Mesothelial cell of epicardium (in vitro differentiated cells): Measurements from ENCODE around the gene SLC25A12. TPM values are rescaled to one million over a fixed set of nuclear protein-coding genes. Genes with fewer than 3 reads are reported as not detected.
"Not testable (repeated sequence)": the region's sequence is repeated elsewhere in the genome, so short reads cannot be mapped to it uniquely, and the experiment has no call there.

Source experiments
- DNase-seq, 2 experiments: peaks; one replicate each; pipeline ENCODE4 v3.0.0; 2021; ENCODE audit warnings: low spot score in 2 of 2; ENCODE audit not compliant: unreplicated experiment in 2 of 2
- H3K27ac Mint-ChIP-seq: 2 replicates; pipeline ENCODE4 v1.8.0; 2021; ENCODE audit warnings: mixed read lengths
- H3K27me3 Mint-ChIP-seq: 2 replicates; pipeline ENCODE4 v1.8.0; 2021; ENCODE audit warnings: low read depth, mixed read lengths
- H3K36me3 Mint-ChIP-seq: 2 replicates; pipeline ENCODE4 v1.8.0; 2021; ENCODE audit warnings: mixed read lengths
- H3K4me1 Mint-ChIP-seq: 2 replicates; pipeline ENCODE4 v1.8.0; 2021; ENCODE audit warnings: mixed read lengths
- H3K4me3 Mint-ChIP-seq: 2 replicates; pipeline ENCODE4 v1.8.0; 2021; ENCODE audit warnings: mild to moderate bottlenecking, moderate library complexity, mixed read lengths
- H3K9me3 Mint-ChIP-seq: 2 replicates; pipeline ENCODE4 v1.8.0; 2021; ENCODE audit warnings: mixed read lengths
- CTCF ChIP-seq: fragments of 200-600 bp; sonication (generic); IDR thresholded peaks from one replicate; pipeline ENCODE4 v1.5.0; 2021; ENCODE audit warnings: antibody characterized with exemption; ENCODE audit not compliant: unreplicated experiment
- total RNA-seq: library from RNA; stranded (reverse); gene quantifications from 3 replicates; pipeline ENCODE4 v1.2.1, GENCODE V29; 2021

SLC25A12 gene
- total RNA-seq, 1 donor from 2014 or later, result 25.4 TPM

GRCh38 chr2:171788316-171788993 is 105.6 kb downstream of the SLC25A12 start:
- peaks cover 44% of the 10 kb centered on the region for H3K36me3 Mint-ChIP-seq
- TF ChIP-seq CTCF, result no peak
- no peak overlapping the region for H3K4me3 Mint-ChIP-seq
- no peaks in the 10 kb centered on the region for H3K27me3 Mint-ChIP-seq
- DNase-seq, result no peak
- H3K27ac Mint-ChIP-seq, result no peak overlapping the region
- peaks cover 13% of the 10 kb centered on the region for H3K4me1 Mint-ChIP-seq
- H3K9me3 Mint-ChIP-seq, result no peaks in the 10 kb centered on the region

DNA sequence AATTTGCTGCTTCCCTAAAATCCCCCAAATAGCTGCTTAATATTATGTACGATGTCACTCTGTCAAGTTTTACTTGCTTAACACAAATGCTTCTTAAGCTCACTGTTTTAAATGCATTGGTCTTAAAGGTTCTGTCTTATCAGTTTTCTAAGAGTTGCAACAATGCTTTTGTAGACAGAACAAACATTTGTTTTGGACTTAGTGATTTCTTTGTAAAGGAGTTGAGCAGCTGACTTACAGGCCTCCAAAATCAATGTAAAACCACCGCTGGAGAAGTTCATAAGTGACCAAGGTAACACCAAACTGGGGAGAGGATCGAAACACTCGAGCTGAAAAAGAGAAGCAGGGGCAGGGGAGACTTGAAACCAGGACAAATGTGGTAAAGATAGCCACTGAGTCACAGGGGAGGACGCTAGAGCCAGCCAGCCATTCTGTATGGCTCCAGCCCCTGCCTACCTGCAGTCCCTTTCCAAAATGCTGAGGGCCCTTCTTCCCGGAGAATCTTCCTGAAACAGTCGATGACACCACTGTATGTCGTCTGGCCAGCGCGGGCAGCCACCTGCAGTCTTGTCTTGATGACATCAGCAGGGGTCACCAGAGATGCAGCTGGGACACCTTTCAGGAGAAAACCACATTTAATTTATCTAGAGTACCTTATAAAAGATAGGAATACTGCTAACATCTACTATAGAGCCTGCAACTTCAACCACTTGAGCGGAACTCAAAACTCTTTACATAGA is 106.5 kb downstream of the SLC25A12 start:
- no peak for TF ChIP-seq CTCF
- Mint-ChIP-seq H3K36me3 (peaks cover 52% of the 10 kb centered on the region), H3K27me3 (no peaks in the 10 kb centered on the region), H3K27ac (no peak overlapping the region), H3K4me1 (peaks cover 4% of the 10 kb centered on the region), H3K4me3 (no peak overlapping the region), H3K9me3 (peaks cover 6% of the 10 kb centered on the region)
- DNase-seq, result no peak

- Mint-ChIP-seq H3K9me3 (peaks cover 11% of the 10 kb centered on the region), H3K4me3 (no peak overlapping the region), H3K27ac (no peak overlapping the region), H3K27me3 (no peaks in the 10 kb centered on the region), H3K4me1 (no peaks in the 10 kb centered on the region), H3K36me3 (peaks cover 51% of the 10 kb centered on the region)
- DNase-seq, result no peak
- TF ChIP-seq CTCF, result no peak
Observed at GRCh38 chr2:171785450-171785849, 108.6 kb downstream of the SLC25A12 start.

- Mint-ChIP-seq H3K27me3 (no peaks in the 10 kb centered on the region), H3K36me3 (peaks cover 36% of the 10 kb centered on the region), H3K4me3 (no peak overlapping the region), H3K9me3 (peaks cover 24% of the 10 kb centered on the region), H3K4me1 (no peaks in the 10 kb centered on the region), H3K27ac (no peak overlapping the region)
- no peak for TF ChIP-seq CTCF
- DNase-seq, result no peak
Observed at GRCh38 chr2:171778515-171778914, 115.5 kb downstream of the SLC25A12 start.

DNA sequence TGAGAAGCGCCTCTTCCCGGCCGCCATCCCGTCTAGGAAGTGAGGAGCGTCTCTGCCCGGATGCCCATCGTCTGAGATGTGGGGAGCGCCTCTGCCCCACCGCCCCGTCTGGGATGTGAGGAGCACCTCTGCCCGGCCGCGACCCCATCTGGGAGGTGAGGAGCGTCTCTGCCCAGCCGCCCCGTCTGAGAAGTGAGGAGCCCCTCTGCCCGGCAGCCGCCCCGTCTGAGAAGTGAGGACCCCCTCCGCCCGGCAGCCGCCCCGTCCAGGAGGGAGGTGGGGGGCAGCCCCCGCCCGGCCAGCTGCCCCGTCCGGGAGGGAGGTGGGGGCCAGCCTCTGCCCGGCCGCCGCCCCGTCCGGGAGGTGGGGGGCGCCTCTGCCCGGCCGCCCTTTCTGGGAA is 119.5 kb downstream of the SLC25A12 start:
- not testable (repeated sequence) for H3K27me3 Mint-ChIP-seq, H3K4me3 Mint-ChIP-seq, H3K27ac Mint-ChIP-seq, H3K4me1 Mint-ChIP-seq, DNase-seq
- peaks cover 44% of the 10 kb centered on the region for H3K9me3 Mint-ChIP-seq
- H3K36me3 Mint-ChIP-seq, result peaks cover 41% of the 10 kb centered on the region

GRCh38 chr2:171772373-171772772 is 121.7 kb downstream of the SLC25A12 start:
- H3K4me3 Mint-ChIP-seq, result no peak overlapping the region

More at GRCh38 chr2:171772373-171772772, 121.7 kb downstream of the SLC25A12 start:
- Mint-ChIP-seq H3K9me3 (peaks cover 39% of the 10 kb centered on the region), H3K27me3 (no peaks in the 10 kb centered on the region), H3K4me1 (no peaks in the 10 kb centered on the region), H3K36me3 (peaks cover 38% of the 10 kb centered on the region), H3K27ac (no peak overlapping the region)
- DNase-seq, result no peak
- TF ChIP-seq CTCF, result no peak
